Measurements from ENCODE around the gene SERINC2.

The SERINC2 gene

DNA sequence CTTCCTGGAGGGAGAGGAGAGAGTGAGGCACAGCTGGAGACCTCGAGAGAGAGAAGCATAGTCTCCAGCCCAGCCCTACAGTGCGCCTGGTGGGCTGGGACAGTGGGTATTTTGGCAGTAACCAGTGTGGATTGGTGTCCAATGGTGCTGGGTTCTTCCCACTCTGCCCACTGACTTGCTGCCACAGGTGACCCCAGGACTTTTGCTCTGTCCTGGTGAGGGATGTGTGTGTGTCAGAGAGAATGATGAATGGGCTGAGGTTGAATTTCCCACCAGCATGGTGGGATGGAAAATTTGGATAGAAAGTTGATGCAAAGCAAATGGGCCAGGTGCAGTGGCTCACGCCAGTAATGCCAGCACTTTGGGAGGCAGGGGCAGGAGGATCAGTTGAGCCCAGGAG, 26.3 kb downstream of the SERINC2 start:
- no peak for DNase-seq
- no peak overlapping the region for H3K4me3 ChIP-seq (ENCODE audit: insufficient read depth, low read depth, low read length, poor library complexity, severe bottlenecking)
- no peaks in the 10 kb centered on the region for H3K27me3 ChIP-seq (replicated peaks; ENCODE audit: control insufficient read depth, insufficient read depth, low read length, poor library complexity, severe bottlenecking)
- no peaks in the 10 kb centered on the region for H3K9me3 ChIP-seq (ENCODE audit: control insufficient read depth, low read length)
- H3K27ac ChIP-seq (ENCODE audit: insufficient read depth, low read length, poor library complexity, severe bottlenecking), result no peak overlapping the region
- H3K36me3 ChIP-seq (ENCODE audit: control insufficient read depth, insufficient read depth, low read length), result no peaks in the 10 kb centered on the region
- no peaks in the 10 kb centered on the region for H3K4me1 ChIP-seq (ENCODE audit: control insufficient read depth, insufficient read depth, low read length, poor library complexity, severe bottlenecking)

- Histone ChIP-seq H3K36me3 (ENCODE audit: control insufficient read depth, insufficient read depth, low read length) (no peaks in the 10 kb centered on the region), H3K9me3 (ENCODE audit: control insufficient read depth, low read length) (no peaks in the 10 kb centered on the region), H3K27me3 (replicated peaks; ENCODE audit: control insufficient read depth, insufficient read depth, low read length, poor library complexity, severe bottlenecking) (no peaks in the 10 kb centered on the region), H3K27ac (ENCODE audit: insufficient read depth, low read length, poor library complexity, severe bottlenecking) (no peak overlapping the region), H3K4me1 (ENCODE audit: control insufficient read depth, insufficient read depth, low read length, poor library complexity, severe bottlenecking) (no peaks in the 10 kb centered on the region), H3K4me3 (ENCODE audit: insufficient read depth, low read depth, low read length, poor library complexity, severe bottlenecking) (no peak overlapping the region)
- DNase-seq, result no peak
Observed at GRCh38 chr1:31441073-31441472, 28.1 kb downstream of the SERINC2 start.

DNA sequence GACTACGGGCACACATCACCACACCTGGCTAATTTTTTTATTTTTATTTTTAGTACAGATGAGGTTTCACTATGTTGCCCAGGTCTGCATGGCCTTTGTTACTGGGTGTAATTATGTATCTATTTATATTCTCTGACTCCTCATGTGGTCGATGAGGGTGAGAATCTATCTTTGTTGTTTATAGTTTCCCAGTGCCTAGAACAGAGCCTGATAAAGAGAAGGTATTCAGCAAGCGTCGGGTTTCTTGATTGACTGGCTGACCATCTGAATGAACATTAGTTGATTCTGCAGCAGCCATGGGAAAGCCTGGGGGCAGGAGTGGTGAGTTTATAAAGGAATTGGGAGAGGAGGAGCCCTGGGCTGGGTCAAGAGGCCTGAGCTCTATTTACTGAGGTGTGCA, 28.5 kb downstream of the SERINC2 start:
- DNase-seq, result no peak
- Histone ChIP-seq H3K9me3 (ENCODE audit: control insufficient read depth, low read length) (no peaks in the 10 kb centered on the region), H3K27me3 (replicated peaks; ENCODE audit: control insufficient read depth, insufficient read depth, low read length, poor library complexity, severe bottlenecking) (no peaks in the 10 kb centered on the region), H3K4me1 (ENCODE audit: control insufficient read depth, insufficient read depth, low read length, poor library complexity, severe bottlenecking) (no peaks in the 10 kb centered on the region), H3K4me3 (ENCODE audit: insufficient read depth, low read depth, low read length, poor library complexity, severe bottlenecking) (no peak overlapping the region), H3K36me3 (ENCODE audit: control insufficient read depth, insufficient read depth, low read length) (no peaks in the 10 kb centered on the region), H3K27ac (ENCODE audit: insufficient read depth, low read length, poor library complexity, severe bottlenecking) (no peak overlapping the region)

- Histone ChIP-seq H3K27me3 (replicated peaks; ENCODE audit: control insufficient read depth, insufficient read depth, low read length, poor library complexity, severe bottlenecking) (no peaks in the 10 kb centered on the region), H3K4me3 (ENCODE audit: insufficient read depth, low read depth, low read length, poor library complexity, severe bottlenecking) (no peak overlapping the region), H3K9me3 (ENCODE audit: control insufficient read depth, low read length) (no peaks in the 10 kb centered on the region)
Observed at GRCh38 chr1:31441970-31442647, 29.1 kb downstream of the SERINC2 start.

GRCh38 chr1:31442648-31442994, 29.6 kb downstream of the SERINC2 start:
- no peaks in the 10 kb centered on the region for H3K4me1 ChIP-seq (ENCODE audit: control insufficient read depth, insufficient read depth, low read length, poor library complexity, severe bottlenecking)
- no peaks in the 10 kb centered on the region for H3K9me3 ChIP-seq (ENCODE audit: control insufficient read depth, low read length)
- no peaks in the 10 kb centered on the region for H3K36me3 ChIP-seq (ENCODE audit: control insufficient read depth, insufficient read depth, low read length)
- H3K4me3 ChIP-seq (ENCODE audit: insufficient read depth, low read depth, low read length, poor library complexity, severe bottlenecking), result no peak overlapping the region
- no peak overlapping the region for H3K27ac ChIP-seq (ENCODE audit: insufficient read depth, low read length, poor library complexity, severe bottlenecking)
- no peak for DNase-seq
- H3K27me3 ChIP-seq (replicated peaks; ENCODE audit: control insufficient read depth, insufficient read depth, low read length, poor library complexity, severe bottlenecking), result no peaks in the 10 kb centered on the region

More at GRCh38 chr1:31441970-31442647, 29.1 kb downstream of the SERINC2 start:
- Histone ChIP-seq H3K36me3 (ENCODE audit: control insufficient read depth, insufficient read depth, low read length) (no peaks in the 10 kb centered on the region), H3K27ac (ENCODE audit: insufficient read depth, low read length, poor library complexity, severe bottlenecking) (no peak overlapping the region), H3K4me1 (ENCODE audit: control insufficient read depth, insufficient read depth, low read length, poor library complexity, severe bottlenecking) (no peaks in the 10 kb centered on the region)
- DNase-seq, result no peak

GRCh38 chr1:31443673-31444072, 30.7 kb downstream of the SERINC2 start:
- DNase-seq, result no peak
- Histone ChIP-seq H3K36me3 (ENCODE audit: control insufficient read depth, insufficient read depth, low read length) (no peaks in the 10 kb centered on the region), H3K27me3 (replicated peaks; ENCODE audit: control insufficient read depth, insufficient read depth, low read length, poor library complexity, severe bottlenecking) (no peaks in the 10 kb centered on the region), H3K4me1 (ENCODE audit: control insufficient read depth, insufficient read depth, low read length, poor library complexity, severe bottlenecking) (no peaks in the 10 kb centered on the region), H3K9me3 (ENCODE audit: control insufficient read depth, low read length) (no peaks in the 10 kb centered on the region), H3K4me3 (ENCODE audit: insufficient read depth, low read depth, low read length, poor library complexity, severe bottlenecking) (no peak overlapping the region), H3K27ac (ENCODE audit: insufficient read depth, low read length, poor library complexity, severe bottlenecking) (no peak overlapping the region)

- no peaks in the 10 kb centered on the region for H3K4me1 ChIP-seq (ENCODE audit: control insufficient read depth, insufficient read depth, low read length, poor library complexity, severe bottlenecking)
- no peaks in the 10 kb centered on the region for H3K9me3 ChIP-seq (ENCODE audit: control insufficient read depth, low read length)
- no peak overlapping the region for H3K27ac ChIP-seq (ENCODE audit: insufficient read depth, low read length, poor library complexity, severe bottlenecking)
- H3K27me3 ChIP-seq (replicated peaks; ENCODE audit: control insufficient read depth, insufficient read depth, low read length, poor library complexity, severe bottlenecking), result no peaks in the 10 kb centered on the region
- no peak overlapping the region for H3K4me3 ChIP-seq (ENCODE audit: insufficient read depth, low read depth, low read length, poor library complexity, severe bottlenecking)
- H3K36me3 ChIP-seq (ENCODE audit: control insufficient read depth, insufficient read depth, low read length), result no peaks in the 10 kb centered on the region
- DNase-seq, result no peak
Observed at GRCh38 chr1:31444725-31445448, 31.9 kb downstream of the SERINC2 start.

- no peaks in the 10 kb centered on the region for H3K36me3 ChIP-seq (ENCODE audit: control insufficient read depth, insufficient read depth, low read length)
- H3K4me3 ChIP-seq (ENCODE audit: insufficient read depth, low read depth, low read length, poor library complexity, severe bottlenecking), result no peak overlapping the region
- no peaks in the 10 kb centered on the region for H3K4me1 ChIP-seq (ENCODE audit: control insufficient read depth, insufficient read depth, low read length, poor library complexity, severe bottlenecking)
- H3K9me3 ChIP-seq (ENCODE audit: control insufficient read depth, low read length), result no peaks in the 10 kb centered on the region
- no peak for DNase-seq
- no peaks in the 10 kb centered on the region for H3K27me3 ChIP-seq (replicated peaks; ENCODE audit: control insufficient read depth, insufficient read depth, low read length, poor library complexity, severe bottlenecking)
- no peak overlapping the region for H3K27ac ChIP-seq (ENCODE audit: insufficient read depth, low read length, poor library complexity, severe bottlenecking)
Observed at GRCh38 chr1:31445951-31446350, 32.9 kb downstream of the SERINC2 start.

DNA sequence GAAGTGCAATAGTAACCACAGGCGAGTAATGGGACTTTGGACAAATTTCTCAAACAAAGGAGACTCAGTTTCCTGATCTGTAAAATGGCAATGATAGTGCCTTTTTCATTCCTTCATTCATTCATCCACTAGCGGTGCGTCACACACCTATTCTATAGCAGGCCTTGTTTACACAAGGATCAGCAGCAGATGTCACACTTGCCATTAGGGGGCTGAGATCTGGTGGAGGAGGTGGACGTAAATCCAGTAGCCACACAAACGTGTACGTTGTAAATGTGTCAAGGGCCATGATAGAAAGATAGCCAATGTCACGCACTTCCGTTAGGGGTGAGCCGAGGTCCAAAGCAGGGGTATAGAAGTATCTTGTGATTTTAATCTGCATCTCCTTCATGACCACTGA, 34.2 kb downstream of the SERINC2 start:
- Histone ChIP-seq H3K27ac (ENCODE audit: insufficient read depth, low read length, poor library complexity, severe bottlenecking) (no peak overlapping the region), H3K9me3 (ENCODE audit: control insufficient read depth, low read length) (no peaks in the 10 kb centered on the region), H3K4me1 (ENCODE audit: control insufficient read depth, insufficient read depth, low read length, poor library complexity, severe bottlenecking) (no peaks in the 10 kb centered on the region), H3K4me3 (ENCODE audit: insufficient read depth, low read depth, low read length, poor library complexity, severe bottlenecking) (no peak overlapping the region), H3K36me3 (ENCODE audit: control insufficient read depth, insufficient read depth, low read length) (no peaks in the 10 kb centered on the region), H3K27me3 (replicated peaks; ENCODE audit: control insufficient read depth, insufficient read depth, low read length, poor library complexity, severe bottlenecking) (no peaks in the 10 kb centered on the region)
- DNase-seq, result no peak

- Histone ChIP-seq H3K4me1 (ENCODE audit: control insufficient read depth, insufficient read depth, low read length, poor library complexity, severe bottlenecking) (no peaks in the 10 kb centered on the region), H3K36me3 (ENCODE audit: control insufficient read depth, insufficient read depth, low read length) (no peaks in the 10 kb centered on the region), H3K9me3 (ENCODE audit: control insufficient read depth, low read length) (peaks cover 8% of the 10 kb centered on the region), H3K27me3 (replicated peaks; ENCODE audit: control insufficient read depth, insufficient read depth, low read length, poor library complexity, severe bottlenecking) (no peaks in the 10 kb centered on the region), H3K27ac (ENCODE audit: insufficient read depth, low read length, poor library complexity, severe bottlenecking) (no peak overlapping the region), H3K4me3 (ENCODE audit: insufficient read depth, low read depth, low read length, poor library complexity, severe bottlenecking) (no peak overlapping the region)
- DNase-seq, result no peak
Observed at GRCh38 chr1:31453384-31454079, 40.5 kb downstream of the SERINC2 start.

Measured in effector memory CD4-positive, alpha-beta T cell (primary cell).